H9 (cell line): ENCODE measurements around the gene ALDH1B1. TPM values are rescaled to one million over a fixed set of nuclear protein-coding genes. Genes with fewer than 3 reads are reported as not detected.

ENCODE experiments used
- DNase-seq: peaks from one replicate; pipeline ENCODE4 v3.0.0-alpha.2; 2017
- H2AFZ ChIP-seq: one replicate; pipeline ENCODE4 v1.6.1; 2013; ENCODE audit warnings: mild to moderate bottlenecking, low read length, control low read depth, moderate library complexity
- H2AK5ac ChIP-seq: 2 replicates; pipeline ENCODE4 v1.6.1; 2013; ENCODE audit warnings: low read length, control low read depth, mixed read lengths; ENCODE audit not compliant: insufficient read length
- H2BK120ac ChIP-seq: one replicate; pipeline ENCODE4 v1.6.1; 2013; ENCODE audit warnings: low read depth, mild to moderate bottlenecking, low read length, control low read depth, inconsistent platforms; ENCODE audit not compliant: poor library complexity, severe bottlenecking
- H2BK12ac ChIP-seq: 2 replicates; pipeline ENCODE4 v1.6.1; 2013; ENCODE audit warnings: low read length, control low read depth, mixed read lengths, low read depth; ENCODE audit not compliant: insufficient read length
- H2BK15ac ChIP-seq: 2 replicates; pipeline ENCODE4 v1.6.1; 2013; ENCODE audit warnings: low read depth, low read length, control low read depth
- H2BK20ac ChIP-seq: one replicate; pipeline ENCODE4 v1.6.1; 2013; ENCODE audit warnings: low read depth, mild to moderate bottlenecking, low read length, control low read depth, inconsistent platforms; ENCODE audit not compliant: poor library complexity, severe bottlenecking
- H2BK5ac ChIP-seq: 2 replicates; pipeline ENCODE4 v1.6.1; 2013; ENCODE audit warnings: low read length, control low read depth, mixed read lengths; ENCODE audit not compliant: insufficient read length
- H3K14ac ChIP-seq: 2 replicates; pipeline ENCODE4 v1.6.1; 2013; ENCODE audit warnings: low read length, control low read depth; ENCODE audit not compliant: insufficient read depth
- H3K18ac ChIP-seq: 2 replicates; pipeline ENCODE4 v1.6.1; 2013; ENCODE audit warnings: low read depth, mild to moderate bottlenecking, mixed read lengths, low read length, control low read depth; ENCODE audit not compliant: insufficient read length
- H3K23ac ChIP-seq: 2 replicates; pipeline ENCODE4 v1.6.1; 2013; ENCODE audit warnings: low read length, control low read depth, mixed read lengths, low read depth; ENCODE audit not compliant: insufficient read length
- H3K23me2 ChIP-seq: 2 replicates; pipeline ENCODE4 v1.6.1; 2013; ENCODE audit warnings: low read depth, mild to moderate bottlenecking, mixed read lengths, low read length, control low read depth; ENCODE audit not compliant: insufficient read length, poor library complexity, severe bottlenecking
- H3K27ac ChIP-seq: 2 replicates; pipeline ENCODE4 v1.5.1; 2013; ENCODE audit warnings: low read length, control low read depth, mixed read lengths, low read depth; ENCODE audit not compliant: insufficient read length
- H3K27me3 ChIP-seq: 2 replicates; pipeline ENCODE4 v1.6.1; 2013; ENCODE audit warnings: low read length, control low read depth, inconsistent platforms; ENCODE audit not compliant: insufficient read depth
- H3K4ac ChIP-seq: 2 replicates; pipeline ENCODE4 v1.6.1; 2013; ENCODE audit warnings: low read depth, mild to moderate bottlenecking, control low read depth, inconsistent platforms, low read length, moderate library complexity
- H3K4me1 ChIP-seq: 2 replicates; pipeline ENCODE4 v1.6.1; 2013; ENCODE audit warnings: low read length, control low read depth, inconsistent platforms; ENCODE audit not compliant: insufficient read depth
- H3K4me2 ChIP-seq: 2 replicates; pipeline ENCODE4 v1.6.1; 2013; ENCODE audit warnings: low read length, control low read depth, mixed read lengths; ENCODE audit not compliant: insufficient read length, insufficient read depth
- H3K56ac ChIP-seq: 2 replicates; pipeline ENCODE4 v1.6.1; 2013; ENCODE audit warnings: low read depth, mild to moderate bottlenecking, mixed read lengths, low read length, control low read depth; ENCODE audit not compliant: insufficient read length
- H3K79me1 ChIP-seq: 2 replicates; pipeline ENCODE4 v1.6.1; 2013; ENCODE audit warnings: low read depth, mild to moderate bottlenecking, moderate library complexity, low read length, control low read depth, inconsistent platforms; ENCODE audit not compliant: insufficient read depth, poor library complexity, severe bottlenecking
- H3K79me2 ChIP-seq: 2 replicates; pipeline ENCODE4 v1.6.1; 2013; ENCODE audit warnings: low read length, control low read depth, inconsistent platforms; ENCODE audit not compliant: insufficient read depth
- H3K9ac ChIP-seq: 2 replicates; pipeline ENCODE4 v1.6.1; 2013; ENCODE audit warnings: low read length, control low read depth, mixed read lengths; ENCODE audit not compliant: insufficient read length; ENCODE audit errors: extremely low read depth
- H3K9me3 ChIP-seq: one replicate; pipeline ENCODE4 v1.6.1; 2013; ENCODE audit warnings: low read depth, low read length, inconsistent platforms; ENCODE audit not compliant: control insufficient read depth
- H3T11ph ChIP-seq: one replicate; pipeline ENCODE4 v1.6.1; 2013; ENCODE audit warnings: mild to moderate bottlenecking, low read length, control low read depth, inconsistent platforms
- H4K20me1 ChIP-seq: one replicate; pipeline ENCODE4 v1.6.1; 2013; ENCODE audit not compliant: control insufficient read depth, insufficient read length, insufficient read depth
- H4K5ac ChIP-seq: 2 replicates; pipeline ENCODE4 v1.6.1; 2013; ENCODE audit warnings: low read depth, mild to moderate bottlenecking, mixed read lengths, low read length, control low read depth; ENCODE audit not compliant: insufficient read length
- H4K8ac ChIP-seq: replicated peaks from 2 replicates; pipeline ENCODE4 v1.6.1; 2013; ENCODE audit warnings: low read length, control low read depth, mixed read lengths, low read depth; ENCODE audit not compliant: insufficient read length
- H4K91ac ChIP-seq: 2 replicates; pipeline ENCODE4 v1.6.1; 2013; ENCODE audit warnings: low read depth, mild to moderate bottlenecking, moderate library complexity, mixed read lengths, low read length, control low read depth; ENCODE audit not compliant: insufficient read length
- H3K27ac Mint-ChIP-seq, 3 experiments: 2 replicates in 2 of 3; 3 replicates in 1 of 3; pipeline ENCODE4 v1.8.0; 2020 to 2021; ENCODE audit warnings: mixed read lengths in 3 of 3, mild to moderate bottlenecking in 1 of 3, moderate library complexity in 1 of 3
- H3K27me3 Mint-ChIP-seq: 2 replicates; pipeline ENCODE4 v1.8.0; 2021; ENCODE audit warnings: low read depth, mild to moderate bottlenecking, moderate library complexity, mixed read lengths
- H3K36me3 Mint-ChIP-seq, 3 experiments: 2 replicates in 2 of 3; 3 replicates in 1 of 3; pipeline ENCODE4 v1.8.0; 2020 to 2021; ENCODE audit warnings: low read depth in 3 of 3, mixed read lengths in 3 of 3; ENCODE audit not compliant: insufficient read depth in 1 of 3
- H3K4me1 Mint-ChIP-seq, 2 experiments: 2 replicates each; pipeline ENCODE4 v1.8.0; 2020; ENCODE audit warnings: mixed read lengths in 2 of 2
- H3K4me3 Mint-ChIP-seq, 2 experiments: 2 replicates in 1 of 2; 3 replicates in 1 of 2; pipeline ENCODE4 v1.8.0; 2020 to 2021; ENCODE audit warnings: mild to moderate bottlenecking in 2 of 2, mixed read lengths in 2 of 2, moderate library complexity in 1 of 2
- H3K9me3 Mint-ChIP-seq, 2 experiments: 2 replicates in 1 of 2; 3 replicates in 1 of 2; pipeline ENCODE4 v1.8.0; 2020; ENCODE audit warnings: mild to moderate bottlenecking in 2 of 2, mixed read lengths in 2 of 2, moderate library complexity in 1 of 2
- whole genome bisulfite sequencing: extraction: QIAGEN DNeasy Blood & Tissue Kit; methylation state at CpG from one replicate; pipeline ENCODE4 v1.1.7; 2013; ENCODE audit warnings: missing lambda C conversion rate, low lambda C conversion rate, mixed read lengths; ENCODE audit not compliant: insufficient read length; ENCODE audit errors: extremely low coverage; 5-methylcytosine and 5-hydroxymethylcytosine counted together
- total RNA-seq: library from RNA; stranded (reverse); gene quantifications from 2 replicates; pipeline ENCODE4 v1.2.1, GENCODE V29; 2021
- TF ChIP-seq, protein P1 (sequence below): fragments of 200-600 bp; sonication (generic); conservative IDR thresholded peaks from 3 replicates; pipeline ENCODE4 v1.8.0; 2021; ENCODE audit warnings: antibody characterized with exemption, mild to moderate bottlenecking

Gene ALDH1B1
- total RNA-seq, 1 experiment from 2014 or later: 49.6 TPM

- TF ChIP-seq, protein P1, sequence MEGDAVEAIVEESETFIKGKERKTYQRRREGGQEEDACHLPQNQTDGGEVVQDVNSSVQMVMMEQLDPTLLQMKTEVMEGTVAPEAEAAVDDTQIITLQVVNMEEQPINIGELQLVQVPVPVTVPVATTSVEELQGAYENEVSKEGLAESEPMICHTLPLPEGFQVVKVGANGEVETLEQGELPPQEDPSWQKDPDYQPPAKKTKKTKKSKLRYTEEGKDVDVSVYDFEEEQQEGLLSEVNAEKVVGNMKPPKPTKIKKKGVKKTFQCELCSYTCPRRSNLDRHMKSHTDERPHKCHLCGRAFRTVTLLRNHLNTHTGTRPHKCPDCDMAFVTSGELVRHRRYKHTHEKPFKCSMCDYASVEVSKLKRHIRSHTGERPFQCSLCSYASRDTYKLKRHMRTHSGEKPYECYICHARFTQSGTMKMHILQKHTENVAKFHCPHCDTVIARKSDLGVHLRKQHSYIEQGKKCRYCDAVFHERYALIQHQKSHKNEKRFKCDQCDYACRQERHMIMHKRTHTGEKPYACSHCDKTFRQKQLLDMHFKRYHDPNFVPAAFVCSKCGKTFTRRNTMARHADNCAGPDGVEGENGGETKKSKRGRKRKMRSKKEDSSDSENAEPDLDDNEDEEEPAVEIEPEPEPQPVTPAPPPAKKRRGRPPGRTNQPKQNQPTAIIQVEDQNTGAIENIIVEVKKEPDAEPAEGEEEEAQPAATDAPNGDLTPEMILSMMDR: no peak
- peaks cover 63% of the 10 kb centered on the region for H3K27me3 Mint-ChIP-seq
- Histone ChIP-seq H2BK20ac (no peak overlapping the region), H2BK5ac (no peak overlapping the region), H3K14ac (no peak overlapping the region), H3K18ac (no peak overlapping the region), H3K27ac (no peak overlapping the region), H2BK120ac (no peak overlapping the region), H4K8ac (no peak overlapping the region), H3K56ac (no peak overlapping the region), H3K4me2 (no peak overlapping the region), H2BK12ac (no peak overlapping the region), H3K4ac (no peak overlapping the region), H3K27me3 (no peaks in the 10 kb centered on the region), H2AK5ac (no peak overlapping the region), H4K20me1 (no peaks in the 10 kb centered on the region), H4K5ac (no peak overlapping the region), H3K4me1 (no peaks in the 10 kb centered on the region), H3T11ph (no peak overlapping the region), H3K79me2 (no peaks in the 10 kb centered on the region), H2AFZ (no peak overlapping the region), H3K23ac (no peak overlapping the region), H3K9me3 (no peaks in the 10 kb centered on the region), H3K79me1 (no peaks in the 10 kb centered on the region), H2BK15ac (no peak overlapping the region), H3K23me2 (no peaks in the 10 kb centered on the region), H4K91ac (no peak overlapping the region), H3K9ac (no peak overlapping the region)
- no peak for DNase-seq
- no peaks in the 10 kb centered on the region for H3K36me3 Mint-ChIP-seq
- peaks cover 16 to 23% of the 10 kb centered on the region in 2 experiments for H3K4me1 Mint-ChIP-seq
- no peak overlapping the region for H3K4me3 Mint-ChIP-seq
- no CpG with 5 or more reads among the region's 6 CpGs for WGBS
- no peak overlapping the region for H3K27ac Mint-ChIP-seq
- peaks cover 0 to 3% of the 10 kb centered on the region in 2 experiments; a peak in 2 of 5 replicates for H3K9me3 Mint-ChIP-seq
Measured at GRCh38 chr9:38359297-38359653, 33.2 kb upstream of the ALDH1B1 start.
